ENCODE data around the gene CHCHD3.

CHCHD3 gene

GRCh38 chr7:132856416-132856815 lies 225.5 kb downstream of the CHCHD3 start:
- DNase-seq, result no peak

- no peak for DNase-seq
Measured at GRCh38 chr7:132855901-132856300, 226.0 kb downstream of the CHCHD3 start.

GRCh38 chr7:132854238-132854637 lies 227.7 kb downstream of the CHCHD3 start:
- no peak for DNase-seq

- no peak for DNase-seq
Measured at GRCh38 chr7:132847376-132847775, 234.5 kb downstream of the CHCHD3 start.

GRCh38 chr7:132846086-132846485 lies 235.8 kb downstream of the CHCHD3 start:
- no peak for DNase-seq

GRCh38 chr7:132842478-132842877 lies 239.4 kb downstream of the CHCHD3 start:
- DNase-seq, result no peak

GRCh38 chr7:132840199-132840598 lies 241.7 kb downstream of the CHCHD3 start:
- no peak for DNase-seq

- DNase-seq, result no peak
Measured at GRCh38 chr7:132838313-132838712, 243.6 kb downstream of the CHCHD3 start.

GRCh38 chr7:132837529-132837928 lies 244.4 kb downstream of the CHCHD3 start:
- no peak for DNase-seq

GRCh38 chr7:132836746-132837145 lies 245.1 kb downstream of the CHCHD3 start:
- no peak for DNase-seq

- no peak for DNase-seq
Measured at GRCh38 chr7:132830941-132831340, 250.9 kb downstream of the CHCHD3 start.

GRCh38 chr7:132828502-132828901 lies 253.4 kb downstream of the CHCHD3 start:
- DNase-seq, result no peak

- DNase-seq, result no peak
Measured at GRCh38 chr7:132825932-132826835, 255.7 kb downstream of the CHCHD3 start.

GRCh38 chr7:132825222-132825621 lies 256.7 kb downstream of the CHCHD3 start:
- DNase-seq, result no peak

- no peak for DNase-seq
Measured at GRCh38 chr7:132819648-132820047, 262.2 kb downstream of the CHCHD3 start.

GRCh38 chr7:132817949-132818348 lies 263.9 kb downstream of the CHCHD3 start:
- no peak for DNase-seq

- DNase-seq, result no peak
Measured at GRCh38 chr7:132815696-132816311, 266.1 kb downstream of the CHCHD3 start.

GRCh38 chr7:132815130-132815529 lies 266.8 kb downstream of the CHCHD3 start:
- DNase-seq, result no peak

- DNase-seq, result no peak
Measured at GRCh38 chr7:132810561-132810960, 271.3 kb downstream of the CHCHD3 start.

- no peak for DNase-seq
Measured at GRCh38 chr7:132806834-132807233, 275.1 kb downstream of the CHCHD3 start.

GRCh38 chr7:132805766-132806165 lies 276.1 kb downstream of the CHCHD3 start:
- no peak for DNase-seq

- no peak for DNase-seq
Measured at GRCh38 chr7:132804849-132805485, 276.9 kb downstream of the CHCHD3 start.

- no peak for DNase-seq
Measured at GRCh38 chr7:132800522-132800921, 281.4 kb downstream of the CHCHD3 start.

- DNase-seq, result no peak
Measured at GRCh38 chr7:132799081-132799413, 282.8 kb downstream of the CHCHD3 start.

All from NCI-H345 (cell line).